ENCODE measurements around the gene HSPA1L. TPM values are rescaled to one million over a fixed set of nuclear protein-coding genes. Genes with fewer than 3 reads are reported as not detected.
"Not testable (repeated sequence)": the region's sequence is repeated elsewhere in the genome, so short reads cannot be mapped to it uniquely, and the experiment has no call there.

Gene HSPA1L
- total RNA-seq, 2 experiments from 2014 or later = 1.7 to 1.8 TPM

GRCh38 chr6:31806470-31807272, 8.4 kb downstream of the HSPA1L start, which contains the start of gene LSM2:
Gene LSM2, minus strand, starts transcription at chr6:31806966. Its CDS starts 209 bp downstream, at chr6:31806757.
- H3K4me3 ChIP-seq (ENCODE audit: low read length) = peak within 1 kb of the TSS; percentile 70
- peak within 1 kb of the TSS; percentile 86 for H3K4me3 Mint-ChIP-seq
- intact Hi-C loops (cut with DNase I, micrococcal nuclease) = loop anchor here in 1 of 2 experiments (2.0 kb wide), 1 partner anchor 16 kb away; no protein-coding TSS in a partner anchor
- H3K9me3 Mint-ChIP-seq = no peaks in the 10 kb centered on the region
- POLR2A ChIA-PET = interaction anchor here (0.8 to 2.4 kb wide), 29 partner anchors 9 to 1764 kb away, joined by 3 to 29 read pairs (median 5); partner anchors contain the start of genes ABHD16A, BAG6, CLIC1 and DDAH2
- H3K36me3 Mint-ChIP-seq (ENCODE audit: low read depth) = peaks cover 30% of the 10 kb centered on the region
- ATAC-seq (ENCODE audit: poor library complexity) (peak; percentile 99), DNase-seq (peak; percentile 93 to 99 (median 96))
- H3K4me1 Mint-ChIP-seq (ENCODE audit: low read depth) = peaks cover 34% of the 10 kb centered on the region
- H3K27ac ChIP-seq (ENCODE audit: low read depth in 1 of 2, low read length in 2 of 2) = peak within 1 kb of the TSS; percentile 78 to 83
- H3K27me3 Mint-ChIP-seq = no peaks in the 10 kb centered on the region
- TF ChIP-seq CTCF (IDR thresholded peaks at IDR 0.05) = no peak
- H3K9me3 ChIP-seq (ENCODE audit: control insufficient read depth in 1 of 2, insufficient read depth in 1 of 2, low read length in 2 of 2) = no peaks in the 10 kb centered on the region
- peak within 1 kb of the TSS; percentile 87 for H3K27ac Mint-ChIP-seq
- CTCF ChIA-PET = interaction anchor here (0.6 to 4.9 kb wide), 13 partner anchors 8 to 78 kb away, joined by 3 to 27 read pairs (median 4); partner anchors contain the start of genes CLIC1, DDAH2, HSPA1A and HSPA1L
- peaks cover 28% of the 10 kb centered on the region for H3K4me1 ChIP-seq (ENCODE audit: insufficient read depth, low read length)
- no peaks in the 10 kb centered on the region for H3K27me3 ChIP-seq (ENCODE audit: control insufficient read depth in 1 of 2, insufficient read depth in 2 of 2, low read length in 2 of 2)
- H3K36me3 ChIP-seq (ENCODE audit: insufficient read depth, low read length) = peaks cover 22% of the 10 kb centered on the region

- Histone ChIP-seq H3K4me1 (ENCODE audit: insufficient read depth, low read length) (peaks cover 28% of the 10 kb centered on the region), H3K36me3 (ENCODE audit: insufficient read depth, low read length) (peaks cover 19% of the 10 kb centered on the region), H3K9me3 (ENCODE audit: control insufficient read depth in 1 of 2, insufficient read depth in 1 of 2, low read length in 2 of 2) (no peaks in the 10 kb centered on the region), H3K4me3 (ENCODE audit: low read length) (peak overlapping the region; percentile 70), H3K27me3 (ENCODE audit: control insufficient read depth in 1 of 2, insufficient read depth in 2 of 2, low read length in 2 of 2) (no peaks in the 10 kb centered on the region), H3K27ac (ENCODE audit: low read depth in 1 of 2, low read length in 2 of 2) (peak overlapping the region; percentile 78 to 83)
- H3K4me1 Mint-ChIP-seq (ENCODE audit: low read depth) = peaks cover 30% of the 10 kb centered on the region
- H3K27ac Mint-ChIP-seq = peak overlapping the region; percentile 87
- ChIA-PET POLR2A (interaction anchor here (1.0 to 2.4 kb wide), 19 partner anchors 8 to 1765 kb away, joined by 3 to 29 read pairs (median 8); partner anchors contain the start of genes ABHD16A, CLIC1, DDAH2 and DDX39B), CTCF (interaction anchor here (0.8 to 4.9 kb wide), 8 partner anchors 8 to 77 kb away, joined by 3 to 27 read pairs (median 4); partner anchors contain the start of genes DDAH2, HSPA1A, HSPA1L and MSH5)
- H3K27me3 Mint-ChIP-seq = no peaks in the 10 kb centered on the region
- peaks cover 31% of the 10 kb centered on the region for H3K36me3 Mint-ChIP-seq (ENCODE audit: low read depth)
- H3K4me3 Mint-ChIP-seq = peak overlapping the region; percentile 86
- ATAC-seq (ENCODE audit: poor library complexity) (no peak), DNase-seq (peak in 1 of 14 experiments; percentile 25)
- TF ChIP-seq CTCF (IDR thresholded peaks at IDR 0.05) = no peak
- intact Hi-C loops (cut with DNase I, micrococcal nuclease) = loop anchor here in 1 of 2 experiments (2.0 kb wide), 1 partner anchor 17 kb away; no protein-coding TSS in a partner anchor
- no peaks in the 10 kb centered on the region for H3K9me3 Mint-ChIP-seq
Observed at GRCh38 chr6:31805939-31806469, 9.1 kb downstream of the HSPA1L start.

GRCh38 chr6:31801031-31801927, 13.8 kb downstream of the HSPA1L start:
- H3K27me3 ChIP-seq (ENCODE audit: control insufficient read depth in 1 of 2, insufficient read depth in 2 of 2, low read length in 2 of 2); intact Hi-C loops (cut with DNase I, micrococcal nuclease); H3K4me3 ChIP-seq (ENCODE audit: low read length); H3K4me3 Mint-ChIP-seq; H3K27ac ChIP-seq (ENCODE audit: low read depth in 1 of 2, low read length in 2 of 2); H3K9me3 ChIP-seq (ENCODE audit: control insufficient read depth in 1 of 2, insufficient read depth in 1 of 2, low read length in 2 of 2); ATAC-seq (ENCODE audit: poor library complexity); H3K36me3 ChIP-seq (ENCODE audit: insufficient read depth, low read length); DNase-seq; H3K27ac Mint-ChIP-seq; H3K27me3 Mint-ChIP-seq; POLR2A ChIA-PET; H3K9me3 Mint-ChIP-seq: not testable (repeated sequence)
- peaks cover 40% of the 10 kb centered on the region for H3K4me1 ChIP-seq (ENCODE audit: insufficient read depth, low read length)
- CTCF ChIA-PET = interaction anchor here (0.7 to 1.5 kb wide), 3 partner anchors 10 to 151 kb away, joined by 3 to 4 read pairs (median 3); no protein-coding TSS in a partner anchor
- Mint-ChIP-seq H3K4me1 (ENCODE audit: low read depth) (peaks cover 29% of the 10 kb centered on the region), H3K36me3 (ENCODE audit: low read depth) (peaks cover 19% of the 10 kb centered on the region)
